HepG2 (cell line): ENCODE results near the gene LRRC34. TPM values are rescaled to one million over a fixed set of nuclear protein-coding genes. Genes with fewer than 3 reads are reported as not detected.

Experiments
- ATAC-seq: fragments of 200-7000 bp; cut with Tn5 transposase; 3 replicates; pipeline ENCODE4 v1.9.1; 2020; ENCODE audit warnings: mild to moderate bottlenecking, moderate library complexity
- BruUV-seq: library from RNA; stranded (reverse); fragments of 400-500 nt; replicated peaks from 2 replicates; lab custom pipeline; 2021; lab: Mats Ljungman, UMichigan
- CTCF ChIA-PET: fragments of 300-600 bp; formaldehyde crosslinking; extraction: SDS; loops from one replicate; lab custom pipeline; 2021; ENCODE audit warnings: low total read pairs, inconsistent platforms, low intra/inter-chr PET ratio; lab: Yijun Ruan, JAX
- POLR2A ChIA-PET: fragments of 350-600 bp; sonication (Branson Sonifier 250); formaldehyde crosslinking; loops from one replicate; lab custom pipeline; 2020; ENCODE audit warnings: antibody characterized with exemption, inconsistent platforms; lab: Yijun Ruan, JAX
- DNase-seq: peaks from one replicate; pipeline ENCODE4 v3.0.0-alpha.2; 2015; ENCODE audit warnings: low spot score
- FAIRE-seq: peaks from 3 replicates; lab custom pipeline; 2011; peaks lifted over from hg19 to GRCh38; lab: Jason Lieb, UNC
- H2AFZ ChIP-seq: one replicate; pipeline ENCODE4 v1.6.1; 2011; ENCODE audit warnings: low read length, inconsistent platforms
- H3K27ac ChIP-seq: fragments of 300-600 bp; 3 replicates; pipeline ENCODE4 v1.8.0; 2011; ENCODE audit warnings: mixed run types, mild to moderate bottlenecking, mixed read lengths, low read length, inconsistent platforms; ENCODE audit not compliant: insufficient read depth; ENCODE audit errors: extremely low read length
- H3K27me3 ChIP-seq, 2 experiments: fragments of 200-600 bp in 1 of 2; 2 replicates in 1 of 2; 3 replicates in 1 of 2; pipeline versions ENCODE4 v1.6.0 to v1.8.0; 2011; ENCODE audit warnings: low read length in 2 of 2, mild to moderate bottlenecking in 2 of 2, moderate library complexity in 2 of 2, inconsistent platforms in 1 of 2; ENCODE audit not compliant: insufficient read depth in 2 of 2, control insufficient read depth in 1 of 2
- H3K36me3 ChIP-seq, 2 experiments: fragments of 200-600 bp in 1 of 2; replicated peaks in 1 of 2; 2 replicates in 1 of 2; 3 replicates in 1 of 2; pipeline versions ENCODE4 v1.5.1 to v1.8.0; 2011; ENCODE audit warnings: low read length in 2 of 2, inconsistent platforms in 1 of 2; ENCODE audit not compliant: insufficient read depth in 2 of 2, control insufficient read depth in 1 of 2
- H3K4me1 ChIP-seq: 2 replicates; pipeline ENCODE4 v1.5.1; 2012; ENCODE audit warnings: low read length, inconsistent platforms; ENCODE audit not compliant: insufficient read depth
- H3K4me2 ChIP-seq: 2 replicates; pipeline ENCODE4 v1.6.0; 2011; ENCODE audit warnings: low read depth, low read length, inconsistent platforms
- H3K4me3 ChIP-seq, 3 experiments: fragments of 200-600 bp in 1 of 3; sonication (generic), shearing (Covaris generic) in 1 of 3; replicated peaks in 1 of 3; 2 replicates each; pipeline ENCODE4 v1.5.1; 2011 to 2016; ENCODE audit warnings: low read length in 3 of 3, inconsistent platforms in 2 of 3, low read depth in 2 of 3, mild to moderate bottlenecking in 2 of 3, control low read depth in 1 of 3, mixed read lengths in 1 of 3; ENCODE audit not compliant: insufficient read depth in 1 of 3
- H3K79me2 ChIP-seq: one replicate; pipeline ENCODE4 v1.6.1; 2011; ENCODE audit warnings: low read length, inconsistent platforms; ENCODE audit not compliant: insufficient read depth
- H3K9ac ChIP-seq: 2 replicates; pipeline ENCODE4 v1.6.0; 2011; ENCODE audit warnings: mild to moderate bottlenecking, low read depth, low read length, inconsistent platforms; ENCODE audit not compliant: insufficient read depth
- H3K9me3 ChIP-seq: 2 replicates; pipeline ENCODE4 v1.5.1; 2012; ENCODE audit warnings: mild to moderate bottlenecking, low read length
- H4K20me1 ChIP-seq: 2 replicates; pipeline ENCODE4 v1.6.0; 2011; ENCODE audit warnings: inconsistent platforms, mild to moderate bottlenecking, low read length, moderate library complexity; ENCODE audit not compliant: insufficient read depth
- ADNP ChIP-seq: sonication (generic); formaldehyde crosslinking; IDR thresholded peaks from 2 replicates; pipeline ENCODE4 v1.4.0; 2020; ENCODE audit warnings: missing genetic modification reagents
- BRCA1 ChIP-seq: sonication (generic); formaldehyde crosslinking; IDR thresholded peaks from 2 replicates; pipeline ENCODE4 v1.4.0; 2020; ENCODE audit warnings: missing genetic modification reagents
- ETV6 ChIP-seq: sonication (generic); formaldehyde crosslinking; conservative IDR thresholded peaks from 2 replicates; pipeline ENCODE4 v1.4.0; 2020; ENCODE audit warnings: missing genetic modification reagents
- GABPB1 ChIP-seq: IDR thresholded peaks from 2 replicates; pipeline ENCODE4 v1.6.1; 2016; ENCODE audit warnings: mild to moderate bottlenecking, missing genetic modification reagents, moderate library complexity, missing compliant biosample characterization
- GMEB1 ChIP-seq: sonication (generic); formaldehyde crosslinking; IDR thresholded peaks from 2 replicates; pipeline ENCODE4 v1.5.1; 2020; ENCODE audit warnings: missing genetic modification reagents, mild to moderate bottlenecking, borderline replicate concordance
- KAT7 ChIP-seq: IDR thresholded peaks from 2 replicates; pipeline ENCODE4 v1.6.1; 2018; ENCODE audit warnings: borderline replicate concordance, missing compliant biosample characterization
- MNT ChIP-seq: fragments of 450-650 bp; IDR thresholded peaks from 2 replicates; pipeline ENCODE4 v1.6.1; 2016
- NAIF1 ChIP-seq: sonication (generic); formaldehyde crosslinking; IDR thresholded peaks from 2 replicates; pipeline ENCODE4 v1.5.0; 2020; ENCODE audit warnings: mild to moderate bottlenecking, missing genetic modification reagents, borderline replicate concordance
- NCOR1 ChIP-seq: fragments of 200-600 bp; sonication (generic); IDR thresholded peaks from 2 replicates; pipeline ENCODE4 v1.7.0; 2017; ENCODE audit warnings: antibody characterized with exemption, low read length, borderline replicate concordance
- NFE2 ChIP-seq: sonication (generic); formaldehyde crosslinking; IDR thresholded peaks from 2 replicates; pipeline ENCODE4 v1.4.0; 2020; ENCODE audit warnings: missing genetic modification reagents
- NFRKB ChIP-seq: fragments of 450-650 bp; IDR thresholded peaks from 2 replicates; pipeline ENCODE4 v1.6.1; 2017
- NR2C2 ChIP-seq: sonication (generic); formaldehyde crosslinking; IDR thresholded peaks from 2 replicates; pipeline ENCODE4 v1.4.0; 2020; ENCODE audit warnings: missing genetic modification reagents, mild to moderate bottlenecking, moderate library complexity, borderline replicate concordance
- POLR2G ChIP-seq: fragments of 200-400 bp; formaldehyde crosslinking; IDR thresholded peaks from 2 replicates; pipeline ENCODE4 v1.6.1; 2018; ENCODE audit warnings: mild to moderate bottlenecking, low read depth, low read length, moderate library complexity
- REPIN1 ChIP-seq: sonication (generic); formaldehyde crosslinking; IDR thresholded peaks from 2 replicates; pipeline ENCODE4 v1.8.0; 2022; ENCODE audit warnings: missing genetic modification reagents, low read depth, mild to moderate bottlenecking, borderline replicate concordance
- SP5 ChIP-seq: IDR thresholded peaks from 2 replicates; pipeline ENCODE4 v1.6.1; 2016; ENCODE audit warnings: low read depth, borderline replicate concordance
- SUZ12 ChIP-seq: fragments of 150-350 bp; IDR thresholded peaks from 2 replicates; pipeline ENCODE4 v1.6.1; 2014; ENCODE audit warnings: low read depth, low read length
- ZFP62 ChIP-seq: sonication (generic); formaldehyde crosslinking; IDR thresholded peaks from 2 replicates; pipeline ENCODE4 v1.4.0; 2020; ENCODE audit warnings: missing genetic modification reagents
- ZMYM2 ChIP-seq: sonication (generic); formaldehyde crosslinking; IDR thresholded peaks from 2 replicates; pipeline ENCODE4 v1.8.0; 2022; ENCODE audit warnings: mild to moderate bottlenecking, missing genetic modification reagents
- ZNF205 ChIP-seq: IDR thresholded peaks from 2 replicates; pipeline ENCODE4 v1.6.1; 2018; ENCODE audit warnings: missing biosample characterization, missing genetic modification reagents
- ZNF234 ChIP-seq: sonication (generic); formaldehyde crosslinking; conservative IDR thresholded peaks from 2 replicates; pipeline ENCODE4 v1.5.1; 2020; ENCODE audit warnings: mild to moderate bottlenecking, missing genetic modification reagents
- WGBS: methylation state at CpG from one replicate; pipeline ENCODE4 v1.1.6; 2017; ENCODE audit warnings: low lambda C conversion rate; 5-methylcytosine and 5-hydroxymethylcytosine counted together
- in situ Hi-C: cut with HindIII; loops from 2 replicates; pipeline ENCODE4 v1.10.0; 2017; ENCODE audit warnings: low pct_unique_long_range_greater_than_20kb; ENCODE audit not compliant: extremely low pct_ligation_motif_present
- intact Hi-C: fragments of 100-400 bp; cut with micrococcal nuclease; formaldehyde crosslinking; loops from one replicate; pipeline ENCODE4 v1.10.0; 2022; ENCODE audit not compliant: unreplicated experiment
- polyA plus RNA-seq, 8 experiments: library from polyadenylated mRNA; depleted of rRNA in 3 of 8; stranded (reverse) in 7 of 8; unstranded in 1 of 8; fragments of >200 nt; fragmentation: Illumina TruSeq in 4 of 8; extraction: Trizol in 4 of 8; gene quantifications; 2 replicates each; pipeline versions ENCODE4 v1.2.1 to v1.2.3, GENCODE V29; 2011 to 2016; ENCODE audit warnings: low read depth in 4 of 8, missing spikeins in 1 of 8, mixed read lengths in 1 of 8; ENCODE audit not compliant: insufficient read depth in 1 of 8
- total RNA-seq, 5 experiments: library from RNA; depleted of rRNA; stranded (reverse); fragments of >200 nt; fragmentation: Illumina TruSeq; extraction: Trizol; gene quantifications; 2 replicates each; pipeline ENCODE4 v1.2.3, GENCODE V29; 2016; ENCODE audit warnings: low read depth in 1 of 5

Gene LRRC34
- total and polyA plus RNA-seq, 2 of the 13 experiments (the other 11 are each of a cell fraction or from before 2014, with no cell fraction given), result not detected

GRCh38 chr3:169836942-169837275, 24.2 kb upstream of the LRRC34 start:
- DNase-seq (no peak), ATAC-seq (no peak), FAIRE-seq (no peak)
- ChIA-PET CTCF (no interaction called here), POLR2A (no interaction called here)
- in situ Hi-C loops, result no loop called here
- Histone ChIP-seq H3K36me3 (no peaks in the 10 kb centered on the region), H3K4me1 (no peaks in the 10 kb centered on the region), H3K79me2 (no peaks in the 10 kb centered on the region), H3K27me3 (no peaks in the 10 kb centered on the region), H2AFZ (no peak overlapping the region), H4K20me1 (no peaks in the 10 kb centered on the region), H3K4me2 (no peak overlapping the region), H3K9ac (no peak overlapping the region), H3K9me3 (no peaks in the 10 kb centered on the region), H3K27ac (no peak overlapping the region), H3K4me3 (no peak overlapping the region)
- BruUV-seq, result no TSS peak
- TF ChIP-seq ETV6 (CRISPR knock-in tag) (no peak), NFE2 (CRISPR knock-in tag) (no peak), REPIN1 (CRISPR knock-in tag) (no peak), POLR2G (no peak), ZMYM2 (no peak), NR2C2 (CRISPR knock-in tag) (no peak), KAT7 (CRISPR knock-in tag) (no peak), SUZ12 (no peak), NCOR1 (no peak), MNT (no peak), SP5 (no peak), GABPB1 (CRISPR knock-in tag) (no peak), ADNP (CRISPR knock-in tag) (no peak), ZNF234 (CRISPR knock-in tag) (no peak), NAIF1 (CRISPR knock-in tag) (no peak), ZFP62 (CRISPR knock-in tag) (no peak), BRCA1 (CRISPR knock-in tag) (no peak), ZNF205 (no peak), NFRKB (no peak), GMEB1 (CRISPR knock-in tag) (no peak)
- 68% methylated on average over 3 of the region's 3 CpGs for WGBS
- intact Hi-C loops, result no loop called here
